Measurements from ENCODE around the gene OR1B1. TPM values are rescaled to one million over a fixed set of nuclear protein-coding genes. Genes with fewer than 3 reads are reported as not detected.

Gene OR1B1
- polyA plus RNA-seq, 1 of the 3 experiments (the other 2 are of a cell fraction) = not detected

DNA sequence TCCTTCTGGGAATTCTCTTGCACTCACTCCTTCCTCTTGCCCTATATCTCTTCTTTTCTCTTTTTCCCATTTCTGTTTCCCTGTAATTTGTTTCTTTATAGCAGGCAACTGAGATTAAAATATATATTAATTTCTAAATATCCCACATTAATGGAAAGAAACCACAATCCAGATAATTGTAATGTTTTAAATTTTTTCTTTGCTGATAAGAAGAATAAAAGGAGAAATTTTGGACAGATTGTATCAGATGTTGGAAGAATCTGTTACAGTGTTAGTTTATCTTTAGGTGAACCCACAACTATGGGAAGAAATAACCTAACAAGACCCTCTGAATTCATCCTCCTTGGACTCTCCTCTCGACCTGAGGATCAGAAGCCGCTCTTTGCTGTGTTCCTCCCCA is 4.0 kb upstream of the OR1B1 start, which contains the start of gene OR1L1:
OR1L1 (plus strand) TSS at position 301 of the 400 bp plus-strand sequence; CDS start at position 301, 0 bp downstream.
- TF ChIP-seq TEAD4 (IDR thresholded peaks at IDR 0.05; ENCODE audit: borderline replicate concordance, insufficient read depth) (no peak), RFX5 (IDR thresholded peaks at IDR 0.05; ENCODE audit: low read length) (no peak), CHD2 (IDR thresholded peaks at IDR 0.05; ENCODE audit: low read length, partially characterized antibody) (no peak), MEF2A (IDR thresholded peaks at IDR 0.05; ENCODE audit: borderline replicate concordance, low read depth) (no peak), RXRA (IDR thresholded peaks at IDR 0.05; ENCODE audit: borderline replicate concordance, low read depth) (no peak), RAD21 (IDR thresholded peaks at IDR 0.05; ENCODE audit: low read length) (no peak), FOXM1 (IDR thresholded peaks at IDR 0.05; ENCODE audit: low read depth) (no peak), RCOR1 (IDR thresholded peaks at IDR 0.05; ENCODE audit: low read length) (no peak), FOSL2 (IDR thresholded peaks at IDR 0.05; ENCODE audit: borderline replicate concordance, low read depth) (no peak), GATA2 (CRISPR knock-in tag; IDR thresholded peaks at IDR 0.05) (no peak)
- TF ChIP-seq, protein P1, sequence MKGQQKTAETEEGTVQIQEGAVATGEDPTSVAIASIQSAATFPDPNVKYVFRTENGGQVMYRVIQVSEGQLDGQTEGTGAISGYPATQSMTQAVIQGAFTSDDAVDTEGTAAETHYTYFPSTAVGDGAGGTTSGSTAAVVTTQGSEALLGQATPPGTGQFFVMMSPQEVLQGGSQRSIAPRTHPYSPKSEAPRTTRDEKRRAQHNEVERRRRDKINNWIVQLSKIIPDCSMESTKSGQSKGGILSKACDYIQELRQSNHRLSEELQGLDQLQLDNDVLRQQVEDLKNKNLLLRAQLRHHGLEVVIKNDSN (IDR thresholded peaks at IDR 0.05; ENCODE audit: borderline replicate concordance, low read depth) = no peak
- TF ChIP-seq, protein P2, sequence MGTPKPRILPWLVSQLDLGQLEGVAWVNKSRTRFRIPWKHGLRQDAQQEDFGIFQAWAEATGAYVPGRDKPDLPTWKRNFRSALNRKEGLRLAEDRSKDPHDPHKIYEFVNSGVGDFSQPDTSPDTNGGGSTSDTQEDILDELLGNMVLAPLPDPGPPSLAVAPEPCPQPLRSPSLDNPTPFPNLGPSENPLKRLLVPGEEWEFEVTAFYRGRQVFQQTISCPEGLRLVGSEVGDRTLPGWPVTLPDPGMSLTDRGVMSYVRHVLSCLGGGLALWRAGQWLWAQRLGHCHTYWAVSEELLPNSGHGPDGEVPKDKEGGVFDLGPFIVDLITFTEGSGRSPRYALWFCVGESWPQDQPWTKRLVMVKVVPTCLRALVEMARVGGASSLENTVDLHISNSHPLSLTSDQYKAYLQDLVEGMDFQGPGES (IDR thresholded peaks at IDR 0.05; ENCODE audit: low read depth, low read length) = no peak
- ChIA-PET POLR2A (no interaction called here), CTCF (interaction anchor here (0.8 kb wide), 1 partner anchor 230 kb away, joined by 3 read pairs; no protein-coding TSS in a partner anchor)
- no peak within 1 kb of the TSS for H2AFZ ChIP-seq (ENCODE audit: low read depth)
- no peaks in the 10 kb centered on the region for H3F3A ChIP-seq (replicated peaks; ENCODE audit: insufficient read depth)
- H3K4me2 ChIP-seq = no peak within 1 kb of the TSS
- H3K9me2 ChIP-seq = no peaks in the 10 kb centered on the region
- H3K4me1 ChIP-seq (ENCODE audit: control insufficient read depth in 1 of 2, insufficient read depth in 2 of 2, low read depth in 1 of 2, low read length in 1 of 2) = no peaks in the 10 kb centered on the region
- no peak within 1 kb of the TSS for H3K27ac ChIP-seq (ENCODE audit: low read depth in 2 of 2, low read length in 1 of 2)
- no peaks in the 10 kb centered on the region for H4K20me1 ChIP-seq (ENCODE audit: insufficient read depth)
- DNase-seq = no peak
- no peaks in the 10 kb centered on the region for H3K79me2 ChIP-seq (ENCODE audit: insufficient read depth)
- no peaks in the 10 kb centered on the region for H3K36me3 ChIP-seq (replicated peaks in 1 of 2; ENCODE audit: control insufficient read depth in 1 of 2, insufficient read depth in 2 of 2, low read length in 1 of 2)
- H3K4me3 ChIP-seq (ENCODE audit: low read depth in 2 of 2, low read length in 1 of 2) = no peak within 1 kb of the TSS
- no peak within 1 kb of the TSS for H3K9ac ChIP-seq
- H3K27me3 ChIP-seq (ENCODE audit: insufficient read depth) = no peaks in the 10 kb centered on the region
- H3K9me3 ChIP-seq = no peaks in the 10 kb centered on the region
- WGBS (ENCODE audit: low lambda C conversion rate) = 0% methylated on average over 2 of the region's 2 CpGs

DNA sequence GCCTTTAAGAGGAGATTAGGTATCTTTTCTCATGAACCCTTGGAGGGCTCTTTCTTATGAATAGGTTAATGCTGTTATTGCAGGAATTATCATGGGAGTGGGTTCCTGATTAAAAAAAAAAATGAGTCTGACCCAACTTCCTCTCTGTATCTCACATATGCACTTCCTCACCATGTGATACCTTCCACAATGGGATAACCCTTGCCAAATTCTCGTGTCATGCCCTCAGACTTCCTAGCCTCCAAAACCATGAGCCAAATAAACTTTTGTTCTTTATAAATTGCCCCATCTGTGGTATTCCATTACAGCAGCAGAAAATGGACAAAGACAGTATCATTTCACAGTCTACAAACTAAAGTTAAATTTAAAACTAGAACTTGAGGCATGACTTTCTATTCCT is 1.0 kb downstream of the OR1B1 start:
- 0% methylated on average over 1 of the region's 1 CpG for WGBS (ENCODE audit: low lambda C conversion rate)
- H3K27ac ChIP-seq (ENCODE audit: low read depth in 2 of 2, low read length in 1 of 2) = no peak overlapping the region
- no peak overlapping the region for H3K4me3 ChIP-seq (ENCODE audit: low read depth in 2 of 2, low read length in 1 of 2)
- no peaks in the 10 kb centered on the region for H3F3A ChIP-seq (replicated peaks; ENCODE audit: insufficient read depth)
- no peaks in the 10 kb centered on the region for H3K9me2 ChIP-seq
- no peaks in the 10 kb centered on the region for H3K27me3 ChIP-seq (ENCODE audit: insufficient read depth)
- no peaks in the 10 kb centered on the region for H3K9me3 ChIP-seq
- no peak overlapping the region for H2AFZ ChIP-seq (ENCODE audit: low read depth)
- H3K79me2 ChIP-seq (ENCODE audit: insufficient read depth) = no peaks in the 10 kb centered on the region
- H4K20me1 ChIP-seq (ENCODE audit: insufficient read depth) = no peaks in the 10 kb centered on the region
- POLR2A ChIA-PET = no interaction called here
- CTCF ChIA-PET = no interaction called here
- no peaks in the 10 kb centered on the region for H3K4me1 ChIP-seq (ENCODE audit: control insufficient read depth in 1 of 2, insufficient read depth in 2 of 2, low read depth in 1 of 2, low read length in 1 of 2)
- H3K9ac ChIP-seq = no peak overlapping the region
- no peak for DNase-seq
- no peaks in the 10 kb centered on the region for H3K36me3 ChIP-seq (replicated peaks in 1 of 2; ENCODE audit: control insufficient read depth in 1 of 2, insufficient read depth in 2 of 2, low read length in 1 of 2)
- H3K4me2 ChIP-seq = no peak overlapping the region
- no peak for TF ChIP-seq NFIC (IDR thresholded peaks at IDR 0.05; ENCODE audit: borderline replicate concordance)
- no peak for TF ChIP-seq POLR2AphosphoS5 (IDR thresholded peaks at IDR 0.05; ENCODE audit: low read depth, low read length)
- no peak for TF ChIP-seq RXRA (IDR thresholded peaks at IDR 0.05; ENCODE audit: borderline replicate concordance, low read depth)
- no peak for TF ChIP-seq GABPA (IDR thresholded peaks at IDR 0.05; ENCODE audit: low read depth)
- no peak for TF ChIP-seq JUND (IDR thresholded peaks at IDR 0.05)
- TF ChIP-seq RCOR1 (IDR thresholded peaks at IDR 0.05; ENCODE audit: low read length) = no peak
- TF ChIP-seq, protein P3, sequence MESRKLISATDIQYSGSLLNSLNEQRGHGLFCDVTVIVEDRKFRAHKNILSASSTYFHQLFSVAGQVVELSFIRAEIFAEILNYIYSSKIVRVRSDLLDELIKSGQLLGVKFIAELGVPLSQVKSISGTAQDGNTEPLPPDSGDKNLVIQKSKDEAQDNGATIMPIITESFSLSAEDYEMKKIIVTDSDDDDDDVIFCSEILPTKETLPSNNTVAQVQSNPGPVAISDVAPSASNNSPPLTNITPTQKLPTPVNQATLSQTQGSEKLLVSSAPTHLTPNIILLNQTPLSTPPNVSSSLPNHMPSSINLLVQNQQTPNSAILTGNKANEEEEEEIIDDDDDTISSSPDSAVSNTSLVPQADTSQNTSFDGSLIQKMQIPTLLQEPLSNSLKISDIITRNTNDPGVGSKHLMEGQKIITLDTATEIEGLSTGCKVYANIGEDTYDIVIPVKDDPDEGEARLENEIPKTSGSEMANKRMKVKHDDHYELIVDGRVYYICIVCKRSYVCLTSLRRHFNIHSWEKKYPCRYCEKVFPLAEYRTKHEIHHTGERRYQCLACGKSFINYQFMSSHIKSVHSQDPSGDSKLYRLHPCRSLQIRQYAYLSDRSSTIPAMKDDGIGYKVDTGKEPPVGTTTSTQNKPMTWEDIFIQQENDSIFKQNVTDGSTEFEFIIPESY (IDR thresholded peaks at IDR 0.05; ENCODE audit: borderline replicate concordance, low read depth) = no peak
- no peak for TF ChIP-seq NRF1 (IDR thresholded peaks at IDR 0.05; ENCODE audit: low read depth, low read length)
- TF ChIP-seq, protein P4, sequence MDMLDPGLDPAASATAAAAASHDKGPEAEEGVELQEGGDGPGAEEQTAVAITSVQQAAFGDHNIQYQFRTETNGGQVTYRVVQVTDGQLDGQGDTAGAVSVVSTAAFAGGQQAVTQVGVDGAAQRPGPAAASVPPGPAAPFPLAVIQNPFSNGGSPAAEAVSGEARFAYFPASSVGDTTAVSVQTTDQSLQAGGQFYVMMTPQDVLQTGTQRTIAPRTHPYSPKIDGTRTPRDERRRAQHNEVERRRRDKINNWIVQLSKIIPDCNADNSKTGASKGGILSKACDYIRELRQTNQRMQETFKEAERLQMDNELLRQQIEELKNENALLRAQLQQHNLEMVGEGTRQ (IDR thresholded peaks at IDR 0.05; ENCODE audit: borderline replicate concordance, low read depth, low read length) = no peak
- TF ChIP-seq, protein P5, sequence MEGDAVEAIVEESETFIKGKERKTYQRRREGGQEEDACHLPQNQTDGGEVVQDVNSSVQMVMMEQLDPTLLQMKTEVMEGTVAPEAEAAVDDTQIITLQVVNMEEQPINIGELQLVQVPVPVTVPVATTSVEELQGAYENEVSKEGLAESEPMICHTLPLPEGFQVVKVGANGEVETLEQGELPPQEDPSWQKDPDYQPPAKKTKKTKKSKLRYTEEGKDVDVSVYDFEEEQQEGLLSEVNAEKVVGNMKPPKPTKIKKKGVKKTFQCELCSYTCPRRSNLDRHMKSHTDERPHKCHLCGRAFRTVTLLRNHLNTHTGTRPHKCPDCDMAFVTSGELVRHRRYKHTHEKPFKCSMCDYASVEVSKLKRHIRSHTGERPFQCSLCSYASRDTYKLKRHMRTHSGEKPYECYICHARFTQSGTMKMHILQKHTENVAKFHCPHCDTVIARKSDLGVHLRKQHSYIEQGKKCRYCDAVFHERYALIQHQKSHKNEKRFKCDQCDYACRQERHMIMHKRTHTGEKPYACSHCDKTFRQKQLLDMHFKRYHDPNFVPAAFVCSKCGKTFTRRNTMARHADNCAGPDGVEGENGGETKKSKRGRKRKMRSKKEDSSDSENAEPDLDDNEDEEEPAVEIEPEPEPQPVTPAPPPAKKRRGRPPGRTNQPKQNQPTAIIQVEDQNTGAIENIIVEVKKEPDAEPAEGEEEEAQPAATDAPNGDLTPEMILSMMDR (IDR thresholded peaks at IDR 0.05) = no peak
- no peak for TF ChIP-seq MXI1 (IDR thresholded peaks at IDR 0.05; ENCODE audit: low read depth, low read length)
- TF ChIP-seq FOSL2 (IDR thresholded peaks at IDR 0.05; ENCODE audit: borderline replicate concordance, low read depth) = no peak
- no peak for TF ChIP-seq RAD21 (IDR thresholded peaks at IDR 0.05; ENCODE audit: low read length)

All from SK-N-SH (cell line).